Calu3 (cell line): ENCODE measurements around the gene ID1. TPM values are rescaled to one million over a fixed set of nuclear protein-coding genes. Genes with fewer than 3 reads are reported as not detected.
A peak's percentile ranks its signal among the peaks of the same experiment; 100 is the strongest.

ENCODE experiments used
- BruUV-seq: library from RNA; stranded (reverse); fragments of 400-500 nt; replicated peaks from 2 replicates; lab custom pipeline; 2021; lab: Mats Ljungman, UMichigan
- CTCF ChIA-PET: fragments of 300-600 bp; sonication (Branson Sonifier 250); formaldehyde crosslinking; loops from one replicate; lab custom pipeline; 2022; ENCODE audit warnings: antibody characterized with exemption; lab: Charles Lee
- DNase-seq: peaks from one replicate; pipeline ENCODE4 v3.0.0; 2022
- H3K27ac Mint-ChIP-seq: one replicate; pipeline ENCODE4 v1.8.0; 2022; ENCODE audit warnings: mixed read lengths; ENCODE audit not compliant: unreplicated experiment
- H3K27me3 Mint-ChIP-seq: one replicate; pipeline ENCODE4 v1.8.0; 2022; ENCODE audit warnings: mixed read lengths; ENCODE audit not compliant: unreplicated experiment
- H3K36me3 Mint-ChIP-seq: one replicate; pipeline ENCODE4 v1.8.0; 2022; ENCODE audit warnings: mild to moderate bottlenecking, moderate library complexity, mixed read lengths; ENCODE audit not compliant: insufficient read depth, unreplicated experiment
- H3K4me1 Mint-ChIP-seq: one replicate; pipeline ENCODE4 v1.8.0; 2022; ENCODE audit warnings: mild to moderate bottlenecking, low read depth, mixed read lengths; ENCODE audit not compliant: unreplicated experiment
- H3K4me3 Mint-ChIP-seq: one replicate; pipeline ENCODE4 v1.8.0; 2022; ENCODE audit warnings: mild to moderate bottlenecking, low read depth, moderate library complexity, mixed read lengths; ENCODE audit not compliant: unreplicated experiment
- H3K9me3 Mint-ChIP-seq: one replicate; pipeline ENCODE4 v1.8.0; 2022; ENCODE audit warnings: low read depth, mixed read lengths; ENCODE audit not compliant: unreplicated experiment
- CTCF ChIP-seq: fragments of 200-600 bp; IDR thresholded peaks from one replicate; pipeline ENCODE4 v1.8.0; 2022; ENCODE audit warnings: antibody characterized with exemption; ENCODE audit not compliant: unreplicated experiment
- intact Hi-C: fragments of 100-400 bp; cut with micrococcal nuclease; formaldehyde crosslinking; loops from one replicate; pipeline ENCODE4 v1.10.0; 2022; ENCODE audit not compliant: unreplicated experiment
- total RNA-seq: library from RNA; stranded (reverse); gene quantifications from 2 replicates; pipeline ENCODE4 v1.2.3, GENCODE V29; 2022

Gene ID1
- total RNA-seq, 1 experiment from 2014 or later = 347 TPM

GRCh38 chr20:31580706-31581105, 24.4 kb upstream of the ID1 start:
- BruUV-seq = no TSS peak
- peaks cover 5% of the 10 kb centered on the region for H3K36me3 Mint-ChIP-seq
- no peaks in the 10 kb centered on the region for H3K9me3 Mint-ChIP-seq
- TF ChIP-seq CTCF = no peak
- no peaks in the 10 kb centered on the region for H3K27me3 Mint-ChIP-seq
- intact Hi-C loops = no loop called here
- no peak overlapping the region for H3K4me3 Mint-ChIP-seq
- CTCF ChIA-PET = no interaction called here
- H3K4me1 Mint-ChIP-seq = no peaks in the 10 kb centered on the region
- no peak overlapping the region for H3K27ac Mint-ChIP-seq
- no peak for DNase-seq

GRCh38 chr20:31581391-31581790, 23.7 kb upstream of the ID1 start:
- no peak overlapping the region for H3K27ac Mint-ChIP-seq
- CTCF ChIA-PET = no interaction called here
- H3K4me1 Mint-ChIP-seq = no peaks in the 10 kb centered on the region
- intact Hi-C loops = no loop called here
- no peaks in the 10 kb centered on the region for H3K27me3 Mint-ChIP-seq
- no peak for DNase-seq
- no peaks in the 10 kb centered on the region for H3K9me3 Mint-ChIP-seq
- BruUV-seq = no TSS peak
- no peak overlapping the region for H3K4me3 Mint-ChIP-seq
- no peak for TF ChIP-seq CTCF
- peaks cover 5% of the 10 kb centered on the region for H3K36me3 Mint-ChIP-seq

GRCh38 chr20:31587545-31588389, 17.3 kb upstream of the ID1 start:
- no TSS peak for BruUV-seq
- H3K27ac Mint-ChIP-seq = peak overlapping the region; percentile 62
- H3K36me3 Mint-ChIP-seq = peaks cover 10% of the 10 kb centered on the region
- H3K27me3 Mint-ChIP-seq = no peaks in the 10 kb centered on the region
- CTCF ChIA-PET = interaction anchor here (0.6 to 1.3 kb wide), 4 partner anchors 15 to 128 kb away, joined by 3 to 5 read pairs (median 4); no protein-coding TSS in a partner anchor
- peak; percentile 13 for TF ChIP-seq CTCF
- H3K4me1 Mint-ChIP-seq = peaks cover 11% of the 10 kb centered on the region
- no peaks in the 10 kb centered on the region for H3K9me3 Mint-ChIP-seq
- H3K4me3 Mint-ChIP-seq = peak overlapping the region; percentile 69
- intact Hi-C loops = no loop called here
- DNase-seq = no peak

- BruUV-seq = no TSS peak
- TF ChIP-seq CTCF = no peak
- Mint-ChIP-seq H3K36me3 (peaks cover 36% of the 10 kb centered on the region), H3K9me3 (no peaks in the 10 kb centered on the region), H3K4me3 (no peak overlapping the region), H3K4me1 (peaks cover 40% of the 10 kb centered on the region), H3K27ac (no peak overlapping the region), H3K27me3 (no peaks in the 10 kb centered on the region)
- no peak for DNase-seq
- intact Hi-C loops = no loop called here
- CTCF ChIA-PET = interaction anchor here (0.9 to 1.7 kb wide), 5 partner anchors 12 to 23 kb away, joined by 3 to 15 read pairs (median 4); partner anchors contain the start of gene ID1
Measured at GRCh38 chr20:31590717-31591225, 14.3 kb upstream of the ID1 start.
